Smooth muscle cell (in vitro differentiated cells): Measurements from ENCODE around the gene PIM3. TPM values are rescaled to one million over a fixed set of nuclear protein-coding genes. Genes with fewer than 3 reads are reported as not detected.

Experiments
- DNase-seq: peaks from one replicate; lab custom pipeline; 2025; ENCODE audit not compliant: unreplicated experiment; lab: John Stamatoyannopoulos, UW
- H2AFZ ChIP-seq: fragments of 200-600 bp; sonication (generic); 2 replicates; pipeline ENCODE4 v1.6.0; 2016; ENCODE audit warnings: antibody characterized with exemption, low read depth, mild to moderate bottlenecking
- H3F3A ChIP-seq: fragments of 200-600 bp; sonication (generic); 2 replicates; pipeline ENCODE4 v1.6.0; 2017; ENCODE audit warnings: antibody characterized with exemption, low read depth
- H3K27ac ChIP-seq: fragments of 200-600 bp; sonication (generic); 2 replicates; pipeline ENCODE4 v1.5.1; 2016; ENCODE audit warnings: low read depth, mild to moderate bottlenecking
- H3K27me3 ChIP-seq: fragments of 200-600 bp; sonication (generic); 2 replicates; pipeline ENCODE4 v1.6.1; 2016; ENCODE audit warnings: low read depth, mild to moderate bottlenecking
- H3K36me3 ChIP-seq: fragments of 200-600 bp; sonication (generic); 2 replicates; pipeline ENCODE4 v1.5.1; 2016; ENCODE audit warnings: low read depth
- H3K4me1 ChIP-seq: fragments of 200-600 bp; sonication (generic); 2 replicates; pipeline ENCODE4 v1.5.1; 2016; ENCODE audit warnings: low read depth
- H3K4me2 ChIP-seq: fragments of 200-600 bp; sonication (generic); 2 replicates; pipeline ENCODE4 v1.6.0; 2016; ENCODE audit warnings: mild to moderate bottlenecking
- H3K4me3 ChIP-seq: fragments of 200-600 bp; sonication (generic); 2 replicates; pipeline ENCODE4 v1.5.1; 2016; ENCODE audit warnings: mild to moderate bottlenecking
- H3K79me2 ChIP-seq: fragments of 200-600 bp; sonication (generic); 2 replicates; pipeline ENCODE4 v1.6.0; 2016; ENCODE audit warnings: low read depth, mild to moderate bottlenecking
- H3K9ac ChIP-seq: fragments of 200-600 bp; sonication (generic); 2 replicates; pipeline ENCODE4 v1.6.0; 2016; ENCODE audit warnings: low read depth
- H3K9me3 ChIP-seq: fragments of 200-600 bp; sonication (generic); replicated peaks from 2 replicates; pipeline ENCODE4 v1.5.1; 2016; ENCODE audit warnings: low read depth
- H4K20me1 ChIP-seq: fragments of 200-600 bp; sonication (generic); 2 replicates; pipeline ENCODE4 v1.6.0; 2016; ENCODE audit warnings: low read depth
- WGBS: methylation state at CpG from one replicate; pipeline ENCODE4 v1.1.7; 2016; ENCODE audit warnings: low lambda C conversion rate; 5-methylcytosine and 5-hydroxymethylcytosine counted together
- polyA plus RNA-seq: library from polyadenylated mRNA; unstranded; fragments of >200 nt; fragmentation: Nextera tagmentation; extraction: Ambion mirVana; gene quantifications from 2 replicates; pipeline ENCODE4 v1.2.1, GENCODE V29; 2016
- total RNA-seq: library from RNA; depleted of rRNA; stranded (reverse); fragments of >200 nt; gene quantifications from 2 replicates; pipeline ENCODE4 v1.2.3, GENCODE V29; 2014
- TF ChIP-seq, protein P1 (sequence below): fragments of 200-600 bp; sonication (generic); IDR thresholded peaks from 2 replicates; pipeline ENCODE4 v1.5.1; 2017; ENCODE audit warnings: borderline replicate concordance, mild to moderate bottlenecking, antibody characterized with exemption; ENCODE audit not compliant: insufficient read depth, poor library complexity, severe bottlenecking

The PIM3 gene
- total and polyA plus RNA-seq, 2 experiments from 2014 or later = 19.1 to 43.3 TPM

DNA sequence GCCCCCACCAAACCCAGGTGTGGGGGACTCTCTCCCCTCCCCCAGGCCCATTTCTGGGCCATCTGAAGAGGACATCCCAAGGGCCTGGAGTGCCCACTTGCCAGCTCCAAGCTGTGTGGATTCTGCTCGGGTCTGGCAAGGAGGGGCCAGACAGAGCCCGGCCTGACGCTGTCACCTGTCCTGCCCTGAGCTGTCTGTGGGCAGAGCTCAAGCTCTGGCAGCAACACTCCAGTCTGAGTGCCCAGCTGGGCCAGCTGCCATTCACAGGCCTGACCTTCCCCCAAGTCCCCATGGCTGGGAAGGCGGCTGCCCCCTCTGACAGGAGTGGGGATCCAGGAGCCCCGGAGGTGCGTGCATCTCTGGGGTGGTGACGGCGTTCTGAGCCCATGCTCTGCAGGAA, 6.2 kb upstream of the PIM3 start:
- 82% methylated on average over 8 of the region's 8 CpGs for WGBS
- Histone ChIP-seq H3K27me3 (no peaks in the 10 kb centered on the region), H4K20me1 (no peaks in the 10 kb centered on the region), H3K27ac (no peak overlapping the region), H3K9me3 (no peaks in the 10 kb centered on the region), H3K4me2 (no peak overlapping the region), H3K9ac (no peak overlapping the region), H2AFZ (no peak overlapping the region), H3F3A (no peaks in the 10 kb centered on the region), H3K36me3 (no peaks in the 10 kb centered on the region), H3K4me1 (peaks cover 6% of the 10 kb centered on the region), H3K4me3 (no peak overlapping the region), H3K79me2 (no peaks in the 10 kb centered on the region)
- DNase-seq = no peak
- TF ChIP-seq, protein P1, sequence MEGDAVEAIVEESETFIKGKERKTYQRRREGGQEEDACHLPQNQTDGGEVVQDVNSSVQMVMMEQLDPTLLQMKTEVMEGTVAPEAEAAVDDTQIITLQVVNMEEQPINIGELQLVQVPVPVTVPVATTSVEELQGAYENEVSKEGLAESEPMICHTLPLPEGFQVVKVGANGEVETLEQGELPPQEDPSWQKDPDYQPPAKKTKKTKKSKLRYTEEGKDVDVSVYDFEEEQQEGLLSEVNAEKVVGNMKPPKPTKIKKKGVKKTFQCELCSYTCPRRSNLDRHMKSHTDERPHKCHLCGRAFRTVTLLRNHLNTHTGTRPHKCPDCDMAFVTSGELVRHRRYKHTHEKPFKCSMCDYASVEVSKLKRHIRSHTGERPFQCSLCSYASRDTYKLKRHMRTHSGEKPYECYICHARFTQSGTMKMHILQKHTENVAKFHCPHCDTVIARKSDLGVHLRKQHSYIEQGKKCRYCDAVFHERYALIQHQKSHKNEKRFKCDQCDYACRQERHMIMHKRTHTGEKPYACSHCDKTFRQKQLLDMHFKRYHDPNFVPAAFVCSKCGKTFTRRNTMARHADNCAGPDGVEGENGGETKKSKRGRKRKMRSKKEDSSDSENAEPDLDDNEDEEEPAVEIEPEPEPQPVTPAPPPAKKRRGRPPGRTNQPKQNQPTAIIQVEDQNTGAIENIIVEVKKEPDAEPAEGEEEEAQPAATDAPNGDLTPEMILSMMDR = no peak

DNA sequence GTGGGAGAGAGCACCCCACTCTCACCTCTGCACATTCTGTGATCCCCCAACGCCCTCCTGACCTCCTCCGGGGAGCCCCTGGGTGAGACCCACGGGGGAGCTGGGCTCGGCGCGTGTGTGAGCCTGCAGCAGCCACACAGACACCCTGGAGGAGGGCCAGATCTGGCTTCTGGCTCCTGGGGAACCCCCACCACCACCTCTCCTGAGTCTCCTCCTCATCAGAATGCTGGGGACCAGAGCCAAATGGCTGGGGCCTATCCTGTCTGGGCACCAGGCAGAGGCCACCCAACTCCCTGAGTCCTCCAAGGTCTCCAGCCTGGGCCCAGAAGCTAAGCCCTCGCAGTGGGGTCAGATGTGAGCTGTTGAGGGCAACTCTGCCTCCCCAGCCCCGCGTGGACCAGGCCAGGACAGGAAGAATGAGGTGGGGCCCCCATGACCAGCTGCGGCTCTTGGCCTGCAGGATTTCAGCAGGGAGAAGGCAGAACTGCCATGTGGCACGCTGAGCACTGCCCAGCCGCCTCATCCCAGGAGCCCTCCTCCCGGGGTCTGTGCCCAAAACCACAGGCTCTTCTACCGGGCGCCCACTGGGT, 5.5 kb upstream of the PIM3 start:
- Histone ChIP-seq H3K4me2 (no peak overlapping the region), H3K9me3 (no peaks in the 10 kb centered on the region), H3K4me3 (no peak overlapping the region), H3K36me3 (no peaks in the 10 kb centered on the region), H3K27ac (no peak overlapping the region), H3K4me1 (peaks cover 6% of the 10 kb centered on the region), H3K79me2 (no peaks in the 10 kb centered on the region), H2AFZ (no peak overlapping the region), H3K27me3 (no peaks in the 10 kb centered on the region), H3F3A (no peaks in the 10 kb centered on the region), H4K20me1 (no peaks in the 10 kb centered on the region), H3K9ac (no peak overlapping the region)
- TF ChIP-seq, protein P1 = no peak
- WGBS = 84% methylated on average over 15 of the region's 15 CpGs
- no peak for DNase-seq

DNA sequence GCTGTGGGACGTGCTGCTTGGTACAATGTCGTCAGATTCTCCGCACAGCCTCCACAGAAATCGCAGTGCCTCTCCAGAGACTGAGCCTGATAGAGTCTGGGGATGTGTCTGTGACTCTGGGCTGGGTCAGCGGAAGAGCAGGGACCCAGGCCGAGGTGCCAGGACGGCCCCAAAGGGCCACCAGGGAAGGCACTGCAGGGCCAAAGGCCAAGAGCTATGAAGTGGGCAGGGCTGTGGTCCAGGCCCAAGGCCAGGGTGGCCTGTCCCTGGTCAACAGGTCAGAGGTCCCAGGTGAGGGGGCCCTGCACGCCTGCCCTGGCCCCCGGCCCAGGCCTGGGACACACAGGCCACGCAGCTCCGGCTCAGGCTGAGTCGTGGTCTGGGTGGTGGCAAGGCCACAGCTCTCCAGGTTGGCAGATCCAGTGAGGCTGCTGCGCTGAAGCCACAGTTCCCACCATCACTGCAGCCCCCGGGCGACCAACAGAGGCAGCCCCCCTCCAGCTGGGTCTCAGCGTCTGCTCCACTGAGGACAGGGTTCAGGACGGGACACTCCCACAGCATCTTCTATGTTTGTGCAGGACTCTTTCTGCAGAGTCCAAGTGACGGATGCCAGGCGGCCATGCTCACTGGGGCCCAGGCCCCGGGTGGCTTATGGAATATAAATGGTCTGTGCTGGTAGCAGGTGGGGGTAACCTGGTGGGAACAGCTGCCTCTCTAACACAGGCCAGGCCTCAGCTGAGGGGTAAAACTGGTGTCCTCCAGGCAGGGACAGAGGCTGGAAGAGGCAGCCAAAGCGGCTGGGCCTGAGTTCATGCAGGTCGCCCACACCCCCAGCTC, 4.8 kb upstream of the PIM3 start:
- TF ChIP-seq, protein P1 = no peak
- Histone ChIP-seq H3K36me3 (no peaks in the 10 kb centered on the region), H3K9ac (no peak overlapping the region), H3K27me3 (no peaks in the 10 kb centered on the region), H3K9me3 (no peaks in the 10 kb centered on the region), H3K4me1 (peaks cover 6% of the 10 kb centered on the region), H2AFZ (no peak overlapping the region), H4K20me1 (no peaks in the 10 kb centered on the region), H3K27ac (no peak overlapping the region), H3K4me3 (no peak overlapping the region), H3K79me2 (no peaks in the 10 kb centered on the region), H3F3A (no peaks in the 10 kb centered on the region), H3K4me2 (no peak overlapping the region)
- 93% methylated on average over 22 of the region's 22 CpGs for WGBS
- no peak for DNase-seq

DNA sequence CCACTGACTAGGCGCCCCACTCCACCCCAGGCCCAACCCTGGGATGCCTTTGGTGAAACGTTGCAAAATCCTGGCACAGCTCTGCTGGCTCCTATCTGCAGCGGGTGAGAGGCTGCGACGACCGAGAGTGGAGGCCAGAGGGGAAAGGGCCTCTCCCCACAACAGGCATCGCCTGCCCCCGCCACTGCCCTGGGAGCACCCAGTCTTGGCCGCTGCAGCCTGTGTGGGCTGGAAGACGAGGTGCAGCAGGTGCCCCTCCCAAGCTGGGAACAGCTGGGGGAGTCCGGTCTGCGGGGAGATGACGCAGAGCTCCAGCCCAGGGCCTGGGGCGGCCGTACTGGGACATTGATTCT, 4.2 kb upstream of the PIM3 start:
- DNase-seq = no peak
- TF ChIP-seq, protein P1 = no peak
- Histone ChIP-seq H3F3A (no peaks in the 10 kb centered on the region), H3K27ac (no peak overlapping the region), H3K9me3 (no peaks in the 10 kb centered on the region), H3K4me3 (no peak overlapping the region), H3K27me3 (no peaks in the 10 kb centered on the region), H3K4me2 (no peak overlapping the region), H3K9ac (no peak overlapping the region), H4K20me1 (peaks cover 5% of the 10 kb centered on the region), H3K36me3 (no peaks in the 10 kb centered on the region), H3K79me2 (peaks cover 4% of the 10 kb centered on the region), H2AFZ (no peak overlapping the region), H3K4me1 (peaks cover 6% of the 10 kb centered on the region)
- WGBS = 94% methylated on average over 15 of the region's 15 CpGs
